Uterus (tissue), 4 donors: ENCODE data around the gene GCH1. TPM values are rescaled to one million over a fixed set of nuclear protein-coding genes. Genes with fewer than 3 reads are reported as not detected.

ENCODE experiments used
- DNase-seq, 2 donors: peaks; one replicate each; pipeline ENCODE4 v3.0.0-alpha.2; 2019 to 2020
- H3K27ac ChIP-seq, 2 donors: fragments of 200-600 bp; sonication (generic); 1 replicate in 1 of 2; 2 replicates in 1 of 2; pipeline ENCODE4 v1.5.1; 2016 to 2018
- H3K27me3 ChIP-seq, 2 donors: fragments of 200-600 bp; sonication (generic); one replicate each; pipeline ENCODE4 v1.5.1; 2018 to 2019; ENCODE audit warnings: control low read depth in 1 of 2
- H3K36me3 ChIP-seq, 2 donors: fragments of 200-600 bp; sonication (generic); one replicate each; pipeline ENCODE4 v1.5.1; 2019; ENCODE audit warnings: control low read depth in 1 of 2
- H3K4me1 ChIP-seq, 2 donors: fragments of 200-600 bp; sonication (generic); one replicate each; pipeline ENCODE4 v1.5.1; 2018 to 2019; ENCODE audit warnings: control low read depth in 1 of 2
- H3K4me3 ChIP-seq, 2 donors: fragments of 200-600 bp; sonication (generic); 1 replicate in 1 of 2; 2 replicates in 1 of 2; pipeline ENCODE4 v1.5.1; 2018 to 2019; ENCODE audit warnings: mild to moderate bottlenecking in 1 of 2
- H3K9me3 ChIP-seq, 2 donors: fragments of 200-600 bp; sonication (generic); one replicate each; pipeline ENCODE4 v1.5.1; 2019; ENCODE audit warnings: control low read depth in 1 of 2
- POLR2A ChIP-seq, 2 donors: fragments of 450-650 bp; IDR thresholded peaks; one replicate each; pipeline ENCODE4 v1.6.1; 2016; ENCODE audit warnings: antibody characterized with exemption in 2 of 2, mild to moderate bottlenecking in 1 of 2, moderate library complexity in 1 of 2
- intact Hi-C: fragments of 100-400 bp; cut with DNase I; formaldehyde crosslinking; loops from one replicate; pipeline ENCODE4 v1.15.1; 2023; ENCODE audit warnings: low total_unique reads
- total RNA-seq, 4 donors: library from RNA; depleted of rRNA in 3 of 4; stranded (reverse); fragments of >200 nt in 3 of 4; gene quantifications; one replicate each; pipeline versions ENCODE4 v1.1.0 to v1.2.4, GENCODE V29; 2014 to 2023
- TF ChIP-seq, protein P1 (sequence below), 4 experiments: fragments of 200-600 bp in 2 of 4; fragments of 450-650 bp in 2 of 4; sonication (generic) in 2 of 4; IDR thresholded peaks; one replicate each; pipeline ENCODE4 v1.5.1; 2016 to 2019; ENCODE audit warnings: antibody characterized with exemption in 4 of 4, mild to moderate bottlenecking in 2 of 4, moderate library complexity in 1 of 4
- donor health status: DM: yes; HTN: yes; CAD: no.

GCH1 gene
- total RNA-seq, 4 donors from 2014 or later = 3.2 to 10.6 (median 4.1) TPM

DNA sequence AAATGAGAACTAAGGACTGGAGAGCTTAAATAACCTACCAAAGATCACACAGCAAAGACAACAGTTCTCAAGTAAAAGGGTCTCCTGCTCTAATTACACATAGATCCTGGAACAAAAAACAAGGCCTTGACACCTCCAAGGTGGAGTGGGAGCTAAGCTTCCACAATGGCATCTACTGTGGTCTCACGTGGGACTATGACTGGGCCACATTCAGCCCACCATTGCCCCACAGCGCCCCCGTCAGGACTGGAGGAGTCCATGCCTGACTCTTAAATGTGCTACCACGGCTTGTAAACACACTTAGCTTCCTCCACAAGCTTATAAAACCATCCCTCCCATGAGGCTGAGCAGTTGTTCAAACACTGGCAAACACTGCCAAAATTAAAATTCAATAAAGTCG lies 88.5 kb downstream of the GCH1 start:
- DNase-seq = no peak
- H3K36me3 ChIP-seq = no peaks in the 10 kb centered on the region
- H3K9me3 ChIP-seq = no peaks in the 10 kb centered on the region
- H3K4me3 ChIP-seq = no peak overlapping the region
- TF ChIP-seq, protein P1, sequence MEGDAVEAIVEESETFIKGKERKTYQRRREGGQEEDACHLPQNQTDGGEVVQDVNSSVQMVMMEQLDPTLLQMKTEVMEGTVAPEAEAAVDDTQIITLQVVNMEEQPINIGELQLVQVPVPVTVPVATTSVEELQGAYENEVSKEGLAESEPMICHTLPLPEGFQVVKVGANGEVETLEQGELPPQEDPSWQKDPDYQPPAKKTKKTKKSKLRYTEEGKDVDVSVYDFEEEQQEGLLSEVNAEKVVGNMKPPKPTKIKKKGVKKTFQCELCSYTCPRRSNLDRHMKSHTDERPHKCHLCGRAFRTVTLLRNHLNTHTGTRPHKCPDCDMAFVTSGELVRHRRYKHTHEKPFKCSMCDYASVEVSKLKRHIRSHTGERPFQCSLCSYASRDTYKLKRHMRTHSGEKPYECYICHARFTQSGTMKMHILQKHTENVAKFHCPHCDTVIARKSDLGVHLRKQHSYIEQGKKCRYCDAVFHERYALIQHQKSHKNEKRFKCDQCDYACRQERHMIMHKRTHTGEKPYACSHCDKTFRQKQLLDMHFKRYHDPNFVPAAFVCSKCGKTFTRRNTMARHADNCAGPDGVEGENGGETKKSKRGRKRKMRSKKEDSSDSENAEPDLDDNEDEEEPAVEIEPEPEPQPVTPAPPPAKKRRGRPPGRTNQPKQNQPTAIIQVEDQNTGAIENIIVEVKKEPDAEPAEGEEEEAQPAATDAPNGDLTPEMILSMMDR (IDR thresholded peaks at IDR 0.05) = no peak
- no peak for TF ChIP-seq POLR2A (IDR thresholded peaks at IDR 0.05)
- H3K27me3 ChIP-seq = no peaks in the 10 kb centered on the region
- H3K4me1 ChIP-seq = no peaks in the 10 kb centered on the region
- no peak overlapping the region for H3K27ac ChIP-seq
- intact Hi-C loops = no loop called here

DNA sequence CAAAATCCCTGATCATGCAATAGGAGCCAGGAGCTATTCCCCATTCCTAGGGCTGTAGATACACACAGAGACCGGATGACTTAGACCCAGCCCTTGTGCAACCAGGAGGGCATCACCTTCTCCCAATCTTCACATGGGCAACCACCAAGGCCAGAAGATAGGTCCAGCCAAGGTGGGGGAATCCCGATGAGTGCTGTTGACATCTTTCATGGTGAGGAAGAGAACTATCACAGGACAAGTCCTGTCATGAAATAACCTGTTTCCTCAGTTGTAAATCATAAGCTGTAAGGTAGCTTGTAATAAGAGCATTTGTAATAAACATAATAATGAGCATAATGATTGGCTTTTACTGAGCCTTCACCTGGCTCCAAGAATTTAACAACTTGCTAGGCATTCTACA lies 89.5 kb downstream of the GCH1 start:
- intact Hi-C loops = no loop called here
- no peak for DNase-seq

DNA sequence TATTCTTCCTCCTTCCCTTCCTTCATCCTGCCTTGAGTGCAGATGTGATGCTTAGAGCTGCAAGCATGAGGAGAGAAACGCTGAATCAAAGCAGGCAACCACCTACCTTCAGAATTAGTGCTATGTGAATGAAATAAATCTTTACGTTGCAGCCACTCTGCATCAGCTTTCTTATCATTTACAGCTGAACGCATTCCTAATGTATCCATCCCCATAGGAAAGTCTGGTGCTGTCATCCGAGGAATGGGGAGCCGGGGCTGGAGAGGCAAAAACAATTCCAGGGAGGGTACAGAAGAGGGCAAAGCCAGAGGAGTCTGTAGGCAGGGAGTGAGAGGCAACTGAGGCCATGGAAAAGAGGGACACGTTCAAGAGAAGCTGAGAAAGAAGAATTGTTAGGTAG lies 90.0 kb downstream of the GCH1 start:
- DNase-seq = no peak

More for the DNA sequence above, 89.5 kb downstream of the GCH1 start:
- TF ChIP-seq, protein P1 (IDR thresholded peaks at IDR 0.05) = no peak
- TF ChIP-seq POLR2A (IDR thresholded peaks at IDR 0.05) = no peak
- Histone ChIP-seq H3K27ac (no peak overlapping the region), H3K9me3 (no peaks in the 10 kb centered on the region), H3K27me3 (no peaks in the 10 kb centered on the region), H3K4me3 (no peak overlapping the region), H3K4me1 (no peaks in the 10 kb centered on the region), H3K36me3 (no peaks in the 10 kb centered on the region)

DNA sequence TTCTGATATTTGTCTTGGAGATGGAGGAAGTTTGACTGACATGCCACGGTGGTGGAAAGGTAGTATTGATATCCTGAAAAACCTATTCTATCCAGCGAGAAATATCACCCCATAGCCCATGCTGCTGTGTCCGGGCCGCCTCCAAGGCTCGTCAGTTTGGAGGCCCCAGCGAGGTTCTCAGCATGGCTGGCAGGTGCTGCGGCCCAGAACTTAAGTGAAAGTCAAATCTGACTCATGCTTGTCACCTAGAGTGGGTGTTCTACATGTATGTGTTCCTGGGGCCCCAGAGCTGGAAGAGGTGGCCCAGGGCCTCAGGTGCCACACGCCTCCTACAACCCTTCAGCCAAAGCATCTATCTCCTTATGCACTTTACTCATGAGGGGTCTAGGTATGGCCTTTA lies 92.9 kb downstream of the GCH1 start:
- no peak overlapping the region for H3K27ac ChIP-seq
- no peaks in the 10 kb centered on the region for H3K27me3 ChIP-seq
- DNase-seq = no peak
- H3K4me1 ChIP-seq = peaks cover 0 to 6% of the 10 kb centered on the region in 2 donors
- no peak overlapping the region for H3K4me3 ChIP-seq
- intact Hi-C loops = no loop called here
- no peak for TF ChIP-seq POLR2A (IDR thresholded peaks at IDR 0.05)
- TF ChIP-seq, protein P1 (IDR thresholded peaks at IDR 0.05) = no peak
- no peaks in the 10 kb centered on the region for H3K9me3 ChIP-seq
- H3K36me3 ChIP-seq = no peaks in the 10 kb centered on the region

More for the DNA sequence above, 90.0 kb downstream of the GCH1 start:
- H3K9me3 ChIP-seq = no peaks in the 10 kb centered on the region
- no peaks in the 10 kb centered on the region for H3K27me3 ChIP-seq
- no peak overlapping the region for H3K27ac ChIP-seq
- no peaks in the 10 kb centered on the region for H3K4me1 ChIP-seq
- intact Hi-C loops = no loop called here
- no peak overlapping the region for H3K4me3 ChIP-seq
- no peaks in the 10 kb centered on the region for H3K36me3 ChIP-seq
- TF ChIP-seq, protein P1 (IDR thresholded peaks at IDR 0.05) = no peak
- TF ChIP-seq POLR2A (IDR thresholded peaks at IDR 0.05) = no peak

DNA sequence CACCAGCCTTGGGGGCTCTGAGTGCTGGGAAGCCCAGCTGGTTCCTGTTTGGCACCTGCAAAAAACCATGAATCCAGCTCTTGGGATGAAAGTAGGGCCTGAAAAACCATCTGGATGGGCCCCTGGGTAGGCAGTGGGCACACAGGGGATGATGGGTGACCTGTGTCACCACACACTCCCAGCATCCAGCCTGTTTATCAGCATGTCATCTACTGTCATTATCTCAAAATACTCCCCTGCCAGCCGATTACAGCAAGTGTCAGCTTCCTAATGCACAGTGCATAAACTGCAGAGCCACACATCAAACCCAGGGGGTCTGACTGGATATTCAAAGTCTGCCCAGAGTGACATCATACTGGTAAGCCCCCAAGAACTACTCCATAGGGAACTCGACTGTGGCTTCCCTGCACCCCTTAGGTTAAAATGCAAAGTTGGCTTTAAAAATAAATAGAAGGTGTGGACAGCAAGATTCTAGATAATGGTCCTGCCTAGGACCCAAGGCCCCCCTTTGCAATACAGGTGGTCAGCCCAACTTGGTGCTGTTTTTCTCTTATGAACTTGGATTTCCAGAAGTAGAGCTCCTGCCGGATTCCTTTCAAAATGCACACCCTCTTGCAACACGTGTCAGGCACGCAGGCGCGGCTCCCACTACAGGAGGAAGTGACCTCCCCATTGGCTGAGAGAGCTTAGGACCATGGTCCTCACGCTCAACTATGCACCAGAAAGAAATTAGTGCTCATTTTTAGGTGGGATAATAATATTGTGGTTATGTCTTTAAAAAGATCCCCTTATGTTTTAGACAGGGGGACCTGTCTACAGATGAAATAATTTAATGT lies 94.1 kb downstream of the GCH1 start:
- intact Hi-C loops = no loop called here
- Histone ChIP-seq H3K4me3 (no peak overlapping the region), H3K9me3 (no peaks in the 10 kb centered on the region), H3K27me3 (no peaks in the 10 kb centered on the region), H3K27ac (no peak overlapping the region), H3K36me3 (no peaks in the 10 kb centered on the region), H3K4me1 (peaks cover 0 to 6% of the 10 kb centered on the region in 2 donors)
- no peak for TF ChIP-seq POLR2A (IDR thresholded peaks at IDR 0.05)
- TF ChIP-seq, protein P1 (IDR thresholded peaks at IDR 0.05) = no peak
- DNase-seq = no peak
